HepG2 (cell line): ENCODE measurements around the gene ZNF444. TPM values are rescaled to one million over a fixed set of nuclear protein-coding genes. Genes with fewer than 3 reads are reported as not detected.

Experiments used
- AHR ChIP-seq: IDR thresholded peaks from 2 replicates; pipeline ENCODE4 v1.6.1; 2018; ENCODE audit warnings: missing genetic modification reagents, missing compliant biosample characterization
- CEBPB ChIP-seq: IDR thresholded peaks from 2 replicates; pipeline ENCODE4 v1.6.1; 2011; ENCODE audit warnings: low read depth, low read length, improper control_type of control experiment, borderline replicate concordance
- CEBPG ChIP-seq: IDR thresholded peaks from 2 replicates; pipeline ENCODE4 v1.6.1; 2016
- GATAD2A ChIP-seq: IDR thresholded peaks from 2 replicates; pipeline ENCODE4 v1.6.1; 2016
- MED1 ChIP-seq: sonication (generic); formaldehyde crosslinking; IDR thresholded peaks from 2 replicates; pipeline ENCODE4 v1.4.0; 2020; ENCODE audit warnings: missing genetic modification reagents
- NRL ChIP-seq: sonication (generic); formaldehyde crosslinking; IDR thresholded peaks from 2 replicates; pipeline ENCODE4 v1.5.0; 2020; ENCODE audit warnings: missing genetic modification reagents, mild to moderate bottlenecking, moderate library complexity, borderline replicate concordance
- ZFX ChIP-seq: sonication (generic); formaldehyde crosslinking; IDR thresholded peaks from 2 replicates; pipeline ENCODE4 v1.4.0; 2020; ENCODE audit warnings: mild to moderate bottlenecking, low read depth, missing genetic modification reagents, moderate library complexity
- ZNF225 ChIP-seq: sonication (generic); formaldehyde crosslinking; IDR thresholded peaks from 2 replicates; pipeline ENCODE4 v1.4.0; 2020; ENCODE audit warnings: mild to moderate bottlenecking, missing genetic modification reagents
- ZNF335 ChIP-seq: sonication (generic); formaldehyde crosslinking; IDR thresholded peaks from 2 replicates; pipeline ENCODE4 v1.4.0; 2020; ENCODE audit warnings: missing genetic modification reagents
- polyA plus RNA-seq, 8 experiments: library from polyadenylated mRNA; depleted of rRNA in 3 of 8; stranded (reverse) in 7 of 8; unstranded in 1 of 8; fragments of >200 nt; fragmentation: Illumina TruSeq in 4 of 8; extraction: Trizol in 4 of 8; gene quantifications; 2 replicates each; pipeline versions ENCODE4 v1.2.1 to v1.2.3, GENCODE V29; 2011 to 2016; ENCODE audit warnings: low read depth in 4 of 8, missing spikeins in 1 of 8, mixed read lengths in 1 of 8; ENCODE audit not compliant: insufficient read depth in 1 of 8
- total RNA-seq, 5 experiments: library from RNA; depleted of rRNA; stranded (reverse); fragments of >200 nt; fragmentation: Illumina TruSeq; extraction: Trizol; gene quantifications; 2 replicates each; pipeline ENCODE4 v1.2.3, GENCODE V29; 2016; ENCODE audit warnings: low read depth in 1 of 5
- TF ChIP-seq, protein P1 (sequence below): sonication (generic); formaldehyde crosslinking; IDR thresholded peaks from 2 replicates; pipeline ENCODE4 v1.4.0; 2020; ENCODE audit warnings: missing genetic modification reagents
- TF ChIP-seq, protein P2 (sequence below): sonication (generic); formaldehyde crosslinking; IDR thresholded peaks from 2 replicates; pipeline ENCODE4 v1.4.0; 2020; ENCODE audit warnings: missing genetic modification reagents
- TF ChIP-seq, protein P3 (sequence below): sonication (generic); IDR thresholded peaks from 2 replicates; pipeline ENCODE4 v1.6.1; 2016; ENCODE audit warnings: low read depth, borderline replicate concordance
- TF ChIP-seq, protein P4 (sequence below): sonication (generic); formaldehyde crosslinking; IDR thresholded peaks from 2 replicates; pipeline ENCODE4 v1.4.0; 2020; ENCODE audit warnings: missing genetic modification reagents

ZNF444 gene
- total and polyA plus RNA-seq, 2 of the 13 experiments (the other 11 are each of a cell fraction or from before 2014, with no cell fraction given), result 27.4 to 30.3 TPM

DNA sequence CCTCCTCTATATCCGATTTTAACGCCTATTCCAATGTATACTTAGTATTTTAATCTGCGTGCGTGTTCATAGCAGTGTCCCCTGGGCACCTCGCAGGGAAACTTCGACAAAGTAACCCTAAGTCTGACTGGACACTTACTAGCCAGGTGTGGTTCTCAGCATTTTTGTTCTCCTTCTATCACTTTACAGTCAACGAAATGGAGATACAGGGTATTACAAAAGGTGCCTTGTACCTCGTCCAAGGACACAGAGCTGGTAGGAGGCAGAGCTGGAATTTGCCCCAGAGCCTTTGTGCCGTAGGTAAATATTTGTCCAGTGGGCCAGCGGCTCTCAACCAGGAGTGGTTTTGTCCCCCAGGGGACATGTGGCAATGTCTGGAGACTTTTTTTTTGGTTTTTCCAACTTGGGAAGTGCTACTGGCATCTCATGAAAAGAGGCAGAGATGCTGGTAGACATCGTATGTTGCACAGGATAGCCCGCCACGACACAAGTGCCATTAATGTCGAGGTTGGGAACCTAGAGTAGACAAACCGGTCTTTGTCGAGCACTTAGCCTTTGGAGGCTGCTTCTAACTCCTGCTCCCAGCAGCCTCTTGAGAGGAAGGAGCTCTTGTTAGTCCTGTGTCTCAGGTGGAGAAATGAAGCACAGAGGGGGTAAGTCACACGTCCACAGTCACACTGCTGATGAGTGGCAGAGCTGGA is 1.1 kb downstream of the ZNF444 start (continued):
- TF ChIP-seq, protein P1, sequence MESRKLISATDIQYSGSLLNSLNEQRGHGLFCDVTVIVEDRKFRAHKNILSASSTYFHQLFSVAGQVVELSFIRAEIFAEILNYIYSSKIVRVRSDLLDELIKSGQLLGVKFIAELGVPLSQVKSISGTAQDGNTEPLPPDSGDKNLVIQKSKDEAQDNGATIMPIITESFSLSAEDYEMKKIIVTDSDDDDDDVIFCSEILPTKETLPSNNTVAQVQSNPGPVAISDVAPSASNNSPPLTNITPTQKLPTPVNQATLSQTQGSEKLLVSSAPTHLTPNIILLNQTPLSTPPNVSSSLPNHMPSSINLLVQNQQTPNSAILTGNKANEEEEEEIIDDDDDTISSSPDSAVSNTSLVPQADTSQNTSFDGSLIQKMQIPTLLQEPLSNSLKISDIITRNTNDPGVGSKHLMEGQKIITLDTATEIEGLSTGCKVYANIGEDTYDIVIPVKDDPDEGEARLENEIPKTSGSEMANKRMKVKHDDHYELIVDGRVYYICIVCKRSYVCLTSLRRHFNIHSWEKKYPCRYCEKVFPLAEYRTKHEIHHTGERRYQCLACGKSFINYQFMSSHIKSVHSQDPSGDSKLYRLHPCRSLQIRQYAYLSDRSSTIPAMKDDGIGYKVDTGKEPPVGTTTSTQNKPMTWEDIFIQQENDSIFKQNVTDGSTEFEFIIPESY (CRISPR knock-in tag), result 0 out of 2 replicates have a peak, but pooled peaks have one; percentile 31
- TF ChIP-seq AHR (CRISPR knock-in tag), result peak; percentile 22; the same call in 1 of the 2 replicates
- peak; percentile 31; the same call in 1 of the 2 replicates for TF ChIP-seq ZFX (CRISPR knock-in tag)
- TF ChIP-seq GATAD2A (CRISPR knock-in tag), result peak; percentile 95
- peak; percentile 66; the same call in 1 of the 2 replicates for TF ChIP-seq ZNF335 (CRISPR knock-in tag)
- peak; percentile 83 for TF ChIP-seq CEBPG (CRISPR knock-in tag)
- TF ChIP-seq NRL (CRISPR knock-in tag), result no peak
- peak; percentile 93 for TF ChIP-seq MED1 (CRISPR knock-in tag)
- TF ChIP-seq, protein P2, sequence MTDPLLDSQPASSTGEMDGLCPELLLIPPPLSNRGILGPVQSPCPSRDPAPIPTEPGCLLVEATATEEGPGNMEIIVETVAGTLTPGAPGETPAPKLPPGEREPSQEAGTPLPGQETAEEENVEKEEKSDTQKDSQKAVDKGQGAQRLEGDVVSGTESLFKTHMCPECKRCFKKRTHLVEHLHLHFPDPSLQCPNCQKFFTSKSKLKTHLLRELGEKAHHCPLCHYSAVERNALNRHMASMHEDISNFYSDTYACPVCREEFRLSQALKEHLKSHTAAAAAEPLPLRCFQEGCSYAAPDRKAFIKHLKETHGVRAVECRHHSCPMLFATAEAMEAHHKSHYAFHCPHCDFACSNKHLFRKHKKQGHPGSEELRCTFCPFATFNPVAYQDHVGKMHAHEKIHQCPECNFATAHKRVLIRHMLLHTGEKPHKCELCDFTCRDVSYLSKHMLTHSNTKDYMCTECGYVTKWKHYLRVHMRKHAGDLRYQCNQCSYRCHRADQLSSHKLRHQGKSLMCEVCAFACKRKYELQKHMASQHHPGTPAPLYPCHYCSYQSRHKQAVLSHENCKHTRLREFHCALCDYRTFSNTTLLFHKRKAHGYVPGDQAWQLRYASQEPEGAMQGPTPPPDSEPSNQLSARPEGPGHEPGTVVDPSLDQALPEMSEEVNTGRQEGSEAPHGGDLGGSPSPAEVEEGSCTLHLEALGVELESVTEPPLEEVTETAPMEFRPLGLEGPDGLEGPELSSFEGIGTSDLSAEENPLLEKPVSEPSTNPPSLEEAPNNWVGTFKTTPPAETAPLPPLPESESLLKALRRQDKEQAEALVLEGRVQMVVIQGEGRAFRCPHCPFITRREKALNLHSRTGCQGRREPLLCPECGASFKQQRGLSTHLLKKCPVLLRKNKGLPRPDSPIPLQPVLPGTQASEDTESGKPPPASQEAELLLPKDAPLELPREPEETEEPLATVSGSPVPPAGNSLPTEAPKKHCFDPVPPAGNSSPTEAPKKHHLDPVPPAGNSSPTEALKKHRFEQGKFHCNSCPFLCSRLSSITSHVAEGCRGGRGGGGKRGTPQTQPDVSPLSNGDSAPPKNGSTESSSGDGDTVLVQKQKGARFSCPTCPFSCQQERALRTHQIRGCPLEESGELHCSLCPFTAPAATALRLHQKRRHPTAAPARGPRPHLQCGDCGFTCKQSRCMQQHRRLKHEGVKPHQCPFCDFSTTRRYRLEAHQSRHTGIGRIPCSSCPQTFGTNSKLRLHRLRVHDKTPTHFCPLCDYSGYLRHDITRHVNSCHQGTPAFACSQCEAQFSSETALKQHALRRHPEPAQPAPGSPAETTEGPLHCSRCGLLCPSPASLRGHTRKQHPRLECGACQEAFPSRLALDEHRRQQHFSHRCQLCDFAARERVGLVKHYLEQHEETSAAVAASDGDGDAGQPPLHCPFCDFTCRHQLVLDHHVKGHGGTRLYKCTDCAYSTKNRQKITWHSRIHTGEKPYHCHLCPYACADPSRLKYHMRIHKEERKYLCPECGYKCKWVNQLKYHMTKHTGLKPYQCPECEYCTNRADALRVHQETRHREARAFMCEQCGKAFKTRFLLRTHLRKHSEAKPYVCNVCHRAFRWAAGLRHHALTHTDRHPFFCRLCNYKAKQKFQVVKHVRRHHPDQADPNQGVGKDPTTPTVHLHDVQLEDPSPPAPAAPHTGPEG, result 0 out of 2 replicates have a peak, but pooled peaks have one; percentile 18
- TF ChIP-seq, protein P3, sequence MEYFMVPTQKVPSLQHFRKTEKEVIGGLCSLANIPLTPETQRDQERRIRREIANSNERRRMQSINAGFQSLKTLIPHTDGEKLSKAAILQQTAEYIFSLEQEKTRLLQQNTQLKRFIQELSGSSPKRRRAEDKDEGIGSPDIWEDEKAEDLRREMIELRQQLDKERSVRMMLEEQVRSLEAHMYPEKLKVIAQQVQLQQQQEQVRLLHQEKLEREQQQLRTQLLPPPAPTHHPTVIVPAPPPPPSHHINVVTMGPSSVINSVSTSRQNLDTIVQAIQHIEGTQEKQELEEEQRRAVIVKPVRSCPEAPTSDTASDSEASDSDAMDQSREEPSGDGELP, result peak; percentile 78; the same call in 1 of the 2 replicates
- peak; percentile 85 for TF ChIP-seq CEBPB
- TF ChIP-seq, protein P4, sequence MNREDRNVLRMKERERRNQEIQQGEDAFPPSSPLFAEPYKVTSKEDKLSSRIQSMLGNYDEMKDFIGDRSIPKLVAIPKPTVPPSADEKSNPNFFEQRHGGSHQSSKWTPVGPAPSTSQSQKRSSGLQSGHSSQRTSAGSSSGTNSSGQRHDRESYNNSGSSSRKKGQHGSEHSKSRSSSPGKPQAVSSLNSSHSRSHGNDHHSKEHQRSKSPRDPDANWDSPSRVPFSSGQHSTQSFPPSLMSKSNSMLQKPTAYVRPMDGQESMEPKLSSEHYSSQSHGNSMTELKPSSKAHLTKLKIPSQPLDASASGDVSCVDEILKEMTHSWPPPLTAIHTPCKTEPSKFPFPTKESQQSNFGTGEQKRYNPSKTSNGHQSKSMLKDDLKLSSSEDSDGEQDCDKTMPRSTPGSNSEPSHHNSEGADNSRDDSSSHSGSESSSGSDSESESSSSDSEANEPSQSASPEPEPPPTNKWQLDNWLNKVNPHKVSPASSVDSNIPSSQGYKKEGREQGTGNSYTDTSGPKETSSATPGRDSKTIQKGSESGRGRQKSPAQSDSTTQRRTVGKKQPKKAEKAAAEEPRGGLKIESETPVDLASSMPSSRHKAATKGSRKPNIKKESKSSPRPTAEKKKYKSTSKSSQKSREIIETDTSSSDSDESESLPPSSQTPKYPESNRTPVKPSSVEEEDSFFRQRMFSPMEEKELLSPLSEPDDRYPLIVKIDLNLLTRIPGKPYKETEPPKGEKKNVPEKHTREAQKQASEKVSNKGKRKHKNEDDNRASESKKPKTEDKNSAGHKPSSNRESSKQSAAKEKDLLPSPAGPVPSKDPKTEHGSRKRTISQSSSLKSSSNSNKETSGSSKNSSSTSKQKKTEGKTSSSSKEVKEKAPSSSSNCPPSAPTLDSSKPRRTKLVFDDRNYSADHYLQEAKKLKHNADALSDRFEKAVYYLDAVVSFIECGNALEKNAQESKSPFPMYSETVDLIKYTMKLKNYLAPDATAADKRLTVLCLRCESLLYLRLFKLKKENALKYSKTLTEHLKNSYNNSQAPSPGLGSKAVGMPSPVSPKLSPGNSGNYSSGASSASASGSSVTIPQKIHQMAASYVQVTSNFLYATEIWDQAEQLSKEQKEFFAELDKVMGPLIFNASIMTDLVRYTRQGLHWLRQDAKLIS (CRISPR knock-in tag), result 0 out of 2 replicates have a peak, but pooled peaks have one; percentile 24
- peak; percentile 45; the same call in 1 of the 2 replicates for TF ChIP-seq ZNF225 (CRISPR knock-in tag)
